Measurements from ENCODE around the gene ULBP1. TPM values are rescaled to one million over a fixed set of nuclear protein-coding genes. Genes with fewer than 3 reads are reported as not detected.
"Not testable (repeated sequence)": the region's sequence is repeated elsewhere in the genome, so short reads cannot be mapped to it uniquely, and the experiment has no call there.

ULBP1 gene
- total and polyA plus RNA-seq, 2 experiments from 2014 or later, result 0.27 TPM

GRCh38 chr6:149942461-149942829 lies 21.3 kb upstream of the ULBP1 start:
- Histone ChIP-seq H3K4me2 (peak overlapping the region; percentile 98), H3K79me2 (no peaks in the 10 kb centered on the region), H3K4me3 (peak overlapping the region; percentile 93), H3K4me1 (ENCODE audit: insufficient read depth) (peaks cover 9% of the 10 kb centered on the region), H3K9me3 (ENCODE audit: low read depth) (no peaks in the 10 kb centered on the region), H3K27ac (no peak overlapping the region), H2AFZ (peak overlapping the region; percentile 88), H3K27me3 (peaks cover 58% of the 10 kb centered on the region), H3K36me3 (replicated peaks; ENCODE audit: insufficient read depth, low read depth) (no peaks in the 10 kb centered on the region), H3K9me2 (replicated peaks; ENCODE audit: insufficient read depth) (no peaks in the 10 kb centered on the region), H4K20me1 (ENCODE audit: insufficient read depth, poor library complexity, severe bottlenecking) (no peaks in the 10 kb centered on the region)
- 12% methylated on average over 11 of the region's 13 CpGs for whole genome bisulfite sequencing (ENCODE audit: low lambda C conversion rate, missing lambda C conversion rate)
- DNase-seq (ENCODE audit: low spot score), result peak; percentile 12
- TF ChIP-seq EZH2phosphoT487 (IDR thresholded peaks at IDR 0.05; ENCODE audit: low read depth, severe bottlenecking, unreplicated experiment), result no peak
- TF ChIP-seq EZH2 (IDR thresholded peaks at IDR 0.05; ENCODE audit: borderline replicate concordance), result no peak
- TF ChIP-seq, protein P1, sequence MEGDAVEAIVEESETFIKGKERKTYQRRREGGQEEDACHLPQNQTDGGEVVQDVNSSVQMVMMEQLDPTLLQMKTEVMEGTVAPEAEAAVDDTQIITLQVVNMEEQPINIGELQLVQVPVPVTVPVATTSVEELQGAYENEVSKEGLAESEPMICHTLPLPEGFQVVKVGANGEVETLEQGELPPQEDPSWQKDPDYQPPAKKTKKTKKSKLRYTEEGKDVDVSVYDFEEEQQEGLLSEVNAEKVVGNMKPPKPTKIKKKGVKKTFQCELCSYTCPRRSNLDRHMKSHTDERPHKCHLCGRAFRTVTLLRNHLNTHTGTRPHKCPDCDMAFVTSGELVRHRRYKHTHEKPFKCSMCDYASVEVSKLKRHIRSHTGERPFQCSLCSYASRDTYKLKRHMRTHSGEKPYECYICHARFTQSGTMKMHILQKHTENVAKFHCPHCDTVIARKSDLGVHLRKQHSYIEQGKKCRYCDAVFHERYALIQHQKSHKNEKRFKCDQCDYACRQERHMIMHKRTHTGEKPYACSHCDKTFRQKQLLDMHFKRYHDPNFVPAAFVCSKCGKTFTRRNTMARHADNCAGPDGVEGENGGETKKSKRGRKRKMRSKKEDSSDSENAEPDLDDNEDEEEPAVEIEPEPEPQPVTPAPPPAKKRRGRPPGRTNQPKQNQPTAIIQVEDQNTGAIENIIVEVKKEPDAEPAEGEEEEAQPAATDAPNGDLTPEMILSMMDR (IDR thresholded peaks at IDR 0.05; ENCODE audit: poor library complexity), result no peak

- DNase-seq (ENCODE audit: low spot score); H4K20me1 ChIP-seq (ENCODE audit: insufficient read depth, poor library complexity, severe bottlenecking); H2AFZ ChIP-seq; H3K27ac ChIP-seq; H3K4me2 ChIP-seq; H3K79me2 ChIP-seq; H3K36me3 ChIP-seq (replicated peaks; ENCODE audit: insufficient read depth, low read depth); H3K4me1 ChIP-seq (ENCODE audit: insufficient read depth); H3K9me3 ChIP-seq (ENCODE audit: low read depth); H3K9me2 ChIP-seq (replicated peaks; ENCODE audit: insufficient read depth); H3K4me3 ChIP-seq: not testable (repeated sequence)
- WGBS (ENCODE audit: low lambda C conversion rate, missing lambda C conversion rate), result 84% methylated on average over 5 of the region's 5 CpGs
- peaks cover 57% of the 10 kb centered on the region for H3K27me3 ChIP-seq
Measured at GRCh38 chr6:149943321-149943720, 20.4 kb upstream of the ULBP1 start.

GRCh38 chr6:149945276-149945675 lies 18.5 kb upstream of the ULBP1 start:
- peaks cover 54% of the 10 kb centered on the region for H3K27me3 ChIP-seq
- H3K27ac ChIP-seq; H3K4me2 ChIP-seq; H3K4me3 ChIP-seq; DNase-seq (ENCODE audit: low spot score); H4K20me1 ChIP-seq (ENCODE audit: insufficient read depth, poor library complexity, severe bottlenecking); H2AFZ ChIP-seq; H3K79me2 ChIP-seq; H3K9me2 ChIP-seq (replicated peaks; ENCODE audit: insufficient read depth); H3K4me1 ChIP-seq (ENCODE audit: insufficient read depth); H3K36me3 ChIP-seq (replicated peaks; ENCODE audit: insufficient read depth, low read depth); H3K9me3 ChIP-seq (ENCODE audit: low read depth): not testable (repeated sequence)
- WGBS (ENCODE audit: low lambda C conversion rate, missing lambda C conversion rate), result 88% methylated on average over 4 of the region's 6 CpGs

DNA sequence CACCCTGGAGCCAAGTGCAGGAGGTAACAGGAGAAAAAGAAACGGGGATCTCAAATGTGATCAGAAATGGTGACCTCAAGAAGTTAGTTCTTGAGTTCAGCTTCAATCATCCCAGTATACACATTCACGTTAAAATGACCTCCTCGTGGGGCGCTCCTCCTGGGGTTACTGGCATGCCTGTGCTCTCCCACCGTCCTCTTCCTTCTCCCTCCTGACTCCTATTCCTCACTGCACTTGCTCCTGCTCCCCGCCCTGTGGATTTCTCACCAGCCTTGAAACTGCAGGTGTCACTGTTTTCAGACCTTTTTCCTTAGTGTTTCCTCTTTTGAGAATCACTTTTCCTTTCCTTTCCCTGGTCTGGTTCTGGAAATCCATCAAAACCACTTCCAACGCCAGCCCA lies 17.1 kb upstream of the ULBP1 start:
- not testable (repeated sequence) for H3K4me3 ChIP-seq; H3K9me2 ChIP-seq (replicated peaks; ENCODE audit: insufficient read depth); DNase-seq (ENCODE audit: low spot score); H3K9me3 ChIP-seq (ENCODE audit: low read depth); H3K4me2 ChIP-seq; H4K20me1 ChIP-seq (ENCODE audit: insufficient read depth, poor library complexity, severe bottlenecking); H3K36me3 ChIP-seq (replicated peaks; ENCODE audit: insufficient read depth, low read depth); H3K27ac ChIP-seq; H3K4me1 ChIP-seq (ENCODE audit: insufficient read depth); H2AFZ ChIP-seq; H3K79me2 ChIP-seq
- WGBS (ENCODE audit: low lambda C conversion rate, missing lambda C conversion rate), result 56% methylated on average over 7 of the region's 7 CpGs
- peaks cover 55% of the 10 kb centered on the region for H3K27me3 ChIP-seq

- not testable (repeated sequence) for H3K79me2 ChIP-seq; H4K20me1 ChIP-seq (ENCODE audit: insufficient read depth, poor library complexity, severe bottlenecking); H3K36me3 ChIP-seq (replicated peaks; ENCODE audit: insufficient read depth, low read depth); DNase-seq (ENCODE audit: low spot score); H3K9me2 ChIP-seq (replicated peaks; ENCODE audit: insufficient read depth); H3K4me1 ChIP-seq (ENCODE audit: insufficient read depth); H3K4me3 ChIP-seq; H2AFZ ChIP-seq; H3K9me3 ChIP-seq (ENCODE audit: low read depth); H3K27ac ChIP-seq; H3K4me2 ChIP-seq
- peaks cover 58% of the 10 kb centered on the region for H3K27me3 ChIP-seq
- WGBS (ENCODE audit: low lambda C conversion rate, missing lambda C conversion rate), result 60% methylated on average over 1 of the region's 1 CpG
Measured at GRCh38 chr6:149947533-149947932, 16.2 kb upstream of the ULBP1 start.

Data from hepatocyte (in vitro differentiated cells).